Chondrocyte (in vitro differentiated cells): ENCODE measurements around the gene SMIM27. TPM values are rescaled to one million over a fixed set of nuclear protein-coding genes. Genes with fewer than 3 reads are reported as not detected.

Experiments
- DNase-seq: peaks from one replicate; pipeline ENCODE4 v3.0.0; 2021; ENCODE audit warnings: mixed read lengths, low spot score
- H3K27ac Mint-ChIP-seq: one replicate; pipeline ENCODE4 v1.8.0; 2021; ENCODE audit warnings: mild to moderate bottlenecking, moderate library complexity, mixed read lengths; ENCODE audit not compliant: unreplicated experiment
- H3K27me3 Mint-ChIP-seq: 2 replicates; pipeline ENCODE4 v1.8.0; 2021; ENCODE audit warnings: low read depth, mixed read lengths
- H3K36me3 Mint-ChIP-seq: 2 replicates; pipeline ENCODE4 v1.8.0; 2021; ENCODE audit warnings: low read depth, mixed read lengths
- H3K4me1 Mint-ChIP-seq: 2 replicates; pipeline ENCODE4 v1.8.0; 2021; ENCODE audit warnings: low read depth, mild to moderate bottlenecking, mixed read lengths
- H3K4me3 Mint-ChIP-seq: one replicate; pipeline ENCODE4 v1.8.0; 2021; ENCODE audit warnings: mild to moderate bottlenecking, moderate library complexity, mixed read lengths; ENCODE audit not compliant: unreplicated experiment
- H3K9me3 Mint-ChIP-seq: 2 replicates; pipeline ENCODE4 v1.8.0; 2021; ENCODE audit warnings: low read depth, mixed read lengths
- CTCF ChIP-seq: fragments of 200-600 bp; sonication (generic); IDR thresholded peaks from 2 replicates; pipeline ENCODE4 v1.5.0; 2021; ENCODE audit warnings: antibody characterized with exemption, mild to moderate bottlenecking, moderate library complexity
- total RNA-seq: library from RNA; stranded (reverse); gene quantifications from 3 replicates; pipeline ENCODE4 v1.2.1, GENCODE V29; 2021

The SMIM27 gene
- total RNA-seq, 1 donor from 2014 or later: 11.2 TPM

- H3K27me3 Mint-ChIP-seq: peaks cover 22% of the 10 kb centered on the region
- H3K27ac Mint-ChIP-seq: no peak overlapping the region
- peaks cover 10% of the 10 kb centered on the region for H3K4me1 Mint-ChIP-seq
- DNase-seq: no peak
- H3K4me3 Mint-ChIP-seq: no peak overlapping the region
- TF ChIP-seq CTCF: no peak
- H3K9me3 Mint-ChIP-seq: no peaks in the 10 kb centered on the region
- no peaks in the 10 kb centered on the region for H3K36me3 Mint-ChIP-seq
These were observed 25.2 kb downstream of the SMIM27 start for GRCh38 chr9:32577316-32577715.

GRCh38 chr9:32578976-32579375 is 26.8 kb downstream of the SMIM27 start:
- Mint-ChIP-seq H3K9me3 (no peaks in the 10 kb centered on the region), H3K36me3 (no peaks in the 10 kb centered on the region), H3K4me3 (no peak overlapping the region), H3K4me1 (peaks cover 2% of the 10 kb centered on the region), H3K27me3 (peaks cover 22% of the 10 kb centered on the region), H3K27ac (no peak overlapping the region)
- no peak for TF ChIP-seq CTCF
- DNase-seq: no peak

- peaks cover 5% of the 10 kb centered on the region for H3K4me1 Mint-ChIP-seq
- H3K4me3 Mint-ChIP-seq: no peak overlapping the region
- no peaks in the 10 kb centered on the region for H3K36me3 Mint-ChIP-seq
- no peak for DNase-seq
- peaks cover 24% of the 10 kb centered on the region for H3K27me3 Mint-ChIP-seq
- H3K9me3 Mint-ChIP-seq: no peaks in the 10 kb centered on the region
- H3K27ac Mint-ChIP-seq: no peak overlapping the region
- peak; percentile 98 for TF ChIP-seq CTCF
These were observed 27.7 kb downstream of the SMIM27 start for GRCh38 chr9:32579706-32580331.

- no peak for DNase-seq
- no peaks in the 10 kb centered on the region for H3K36me3 Mint-ChIP-seq
- TF ChIP-seq CTCF: no peak
- H3K27ac Mint-ChIP-seq: no peak overlapping the region
- peaks cover 6% of the 10 kb centered on the region for H3K4me1 Mint-ChIP-seq
- no peaks in the 10 kb centered on the region for H3K9me3 Mint-ChIP-seq
- no peak overlapping the region for H3K4me3 Mint-ChIP-seq
- peaks cover 24% of the 10 kb centered on the region for H3K27me3 Mint-ChIP-seq
These were observed 28.6 kb downstream of the SMIM27 start for GRCh38 chr9:32580631-32581300.

- Mint-ChIP-seq H3K36me3 (no peaks in the 10 kb centered on the region), H3K4me3 (no peak overlapping the region)
- peak; percentile 83 for TF ChIP-seq CTCF
These were observed 29.5 kb downstream of the SMIM27 start for GRCh38 chr9:32581512-32582143.

More at GRCh38 chr9:32581512-32582143, 29.5 kb downstream of the SMIM27 start:
- no peak overlapping the region for H3K27ac Mint-ChIP-seq
- peaks cover 5% of the 10 kb centered on the region for H3K9me3 Mint-ChIP-seq
- no peak for DNase-seq
- H3K4me1 Mint-ChIP-seq: peaks cover 6% of the 10 kb centered on the region
- H3K27me3 Mint-ChIP-seq: peaks cover 24% of the 10 kb centered on the region
